ENCODE results near the gene ANXA4.

ANXA4 gene

GRCh38 chr2:69741229-69741574 is 732 bp upstream of the ANXA4 start:
- peaks cover 2% of the 10 kb centered on the region for H3K4me1 ChIP-seq (ENCODE audit: control insufficient read depth, insufficient read depth, low read length)
- peaks cover 7% of the 10 kb centered on the region for H3K27me3 ChIP-seq (ENCODE audit: control insufficient read depth, insufficient read depth, low read length)
- peak overlapping the region; percentile 54 for H3K4me3 ChIP-seq (ENCODE audit: low read depth, low read length)
- no peaks in the 10 kb centered on the region for H3K9me3 ChIP-seq (ENCODE audit: control insufficient read depth, insufficient read depth, low read length)
- H3K36me3 ChIP-seq (ENCODE audit: control insufficient read depth, insufficient read depth, low read length): no peaks in the 10 kb centered on the region
- H3K9ac ChIP-seq (ENCODE audit: low read depth, low read length): peak overlapping the region; percentile 90

- peaks cover 2% of the 10 kb centered on the region for H3K4me1 ChIP-seq (ENCODE audit: control insufficient read depth, insufficient read depth, low read length)
- peak overlapping the region; percentile 54 for H3K4me3 ChIP-seq (ENCODE audit: low read depth, low read length)
- no peaks in the 10 kb centered on the region for H3K36me3 ChIP-seq (ENCODE audit: control insufficient read depth, insufficient read depth, low read length)
- no peaks in the 10 kb centered on the region for H3K9me3 ChIP-seq (ENCODE audit: control insufficient read depth, insufficient read depth, low read length)
- H3K27me3 ChIP-seq (ENCODE audit: control insufficient read depth, insufficient read depth, low read length): peaks cover 7% of the 10 kb centered on the region
- H3K9ac ChIP-seq (ENCODE audit: low read depth, low read length): peak overlapping the region; percentile 90
Measured at GRCh38 chr2:69742322-69742952, 503 bp downstream of the ANXA4 start.

- H3K4me3 ChIP-seq (ENCODE audit: low read depth, low read length): no peak overlapping the region
- H3K9ac ChIP-seq (ENCODE audit: low read depth, low read length): no peak overlapping the region
Measured at GRCh38 chr2:69743847-69744264, 1.9 kb downstream of the ANXA4 start.

GRCh38 chr2:69744456-69744855 is 2.5 kb downstream of the ANXA4 start:
- Histone ChIP-seq H3K4me1 (ENCODE audit: control insufficient read depth, insufficient read depth, low read length) (peaks cover 2% of the 10 kb centered on the region), H3K36me3 (ENCODE audit: control insufficient read depth, insufficient read depth, low read length) (no peaks in the 10 kb centered on the region), H3K27me3 (ENCODE audit: control insufficient read depth, insufficient read depth, low read length) (peaks cover 7% of the 10 kb centered on the region), H3K4me3 (ENCODE audit: low read depth, low read length) (no peak overlapping the region), H3K9me3 (ENCODE audit: control insufficient read depth, insufficient read depth, low read length) (no peaks in the 10 kb centered on the region), H3K9ac (ENCODE audit: low read depth, low read length) (no peak overlapping the region)

More at GRCh38 chr2:69743847-69744264, 1.9 kb downstream of the ANXA4 start:
- Histone ChIP-seq H3K36me3 (ENCODE audit: control insufficient read depth, insufficient read depth, low read length) (no peaks in the 10 kb centered on the region), H3K27me3 (ENCODE audit: control insufficient read depth, insufficient read depth, low read length) (peaks cover 7% of the 10 kb centered on the region), H3K9me3 (ENCODE audit: control insufficient read depth, insufficient read depth, low read length) (no peaks in the 10 kb centered on the region), H3K4me1 (ENCODE audit: control insufficient read depth, insufficient read depth, low read length) (peaks cover 2% of the 10 kb centered on the region)

- Histone ChIP-seq H3K27me3 (ENCODE audit: control insufficient read depth, insufficient read depth, low read length) (peaks cover 7% of the 10 kb centered on the region), H3K9me3 (ENCODE audit: control insufficient read depth, insufficient read depth, low read length) (no peaks in the 10 kb centered on the region), H3K36me3 (ENCODE audit: control insufficient read depth, insufficient read depth, low read length) (no peaks in the 10 kb centered on the region), H3K4me1 (ENCODE audit: control insufficient read depth, insufficient read depth, low read length) (peaks cover 2% of the 10 kb centered on the region), H3K4me3 (ENCODE audit: low read depth, low read length) (no peak overlapping the region), H3K9ac (ENCODE audit: low read depth, low read length) (no peak overlapping the region)
Measured at GRCh38 chr2:69745035-69745434, 3.1 kb downstream of the ANXA4 start.

- no peak overlapping the region for H3K9ac ChIP-seq (ENCODE audit: low read depth, low read length)
- H3K4me3 ChIP-seq (ENCODE audit: low read depth, low read length): no peak overlapping the region
- H3K36me3 ChIP-seq (ENCODE audit: control insufficient read depth, insufficient read depth, low read length): no peaks in the 10 kb centered on the region
- H3K9me3 ChIP-seq (ENCODE audit: control insufficient read depth, insufficient read depth, low read length): no peaks in the 10 kb centered on the region
- no peaks in the 10 kb centered on the region for H3K27me3 ChIP-seq (ENCODE audit: control insufficient read depth, insufficient read depth, low read length)
- H3K4me1 ChIP-seq (ENCODE audit: control insufficient read depth, insufficient read depth, low read length): no peaks in the 10 kb centered on the region
Measured at GRCh38 chr2:69750246-69750645, 8.3 kb downstream of the ANXA4 start.

GRCh38 chr2:69753659-69754363 is 11.9 kb downstream of the ANXA4 start:
- H3K4me3 ChIP-seq (ENCODE audit: low read depth, low read length): no peak overlapping the region
- no peaks in the 10 kb centered on the region for H3K4me1 ChIP-seq (ENCODE audit: control insufficient read depth, insufficient read depth, low read length)
- H3K9me3 ChIP-seq (ENCODE audit: control insufficient read depth, insufficient read depth, low read length): no peaks in the 10 kb centered on the region
- H3K36me3 ChIP-seq (ENCODE audit: control insufficient read depth, insufficient read depth, low read length): no peaks in the 10 kb centered on the region
- no peak overlapping the region for H3K9ac ChIP-seq (ENCODE audit: low read depth, low read length)
- H3K27me3 ChIP-seq (ENCODE audit: control insufficient read depth, insufficient read depth, low read length): no peaks in the 10 kb centered on the region

GRCh38 chr2:69754633-69755032 is 12.7 kb downstream of the ANXA4 start:
- no peak overlapping the region for H3K4me3 ChIP-seq (ENCODE audit: low read depth, low read length)
- H3K27me3 ChIP-seq (ENCODE audit: control insufficient read depth, insufficient read depth, low read length): no peaks in the 10 kb centered on the region
- H3K36me3 ChIP-seq (ENCODE audit: control insufficient read depth, insufficient read depth, low read length): no peaks in the 10 kb centered on the region
- H3K9ac ChIP-seq (ENCODE audit: low read depth, low read length): no peak overlapping the region
- H3K9me3 ChIP-seq (ENCODE audit: control insufficient read depth, insufficient read depth, low read length): no peaks in the 10 kb centered on the region
- H3K4me1 ChIP-seq (ENCODE audit: control insufficient read depth, insufficient read depth, low read length): no peaks in the 10 kb centered on the region

GRCh38 chr2:69755862-69756467 is 14.0 kb downstream of the ANXA4 start:
- Histone ChIP-seq H3K9me3 (ENCODE audit: control insufficient read depth, insufficient read depth, low read length) (no peaks in the 10 kb centered on the region), H3K4me1 (ENCODE audit: control insufficient read depth, insufficient read depth, low read length) (no peaks in the 10 kb centered on the region), H3K27me3 (ENCODE audit: control insufficient read depth, insufficient read depth, low read length) (no peaks in the 10 kb centered on the region), H3K4me3 (ENCODE audit: low read depth, low read length) (no peak overlapping the region), H3K9ac (ENCODE audit: low read depth, low read length) (no peak overlapping the region), H3K36me3 (ENCODE audit: control insufficient read depth, insufficient read depth, low read length) (no peaks in the 10 kb centered on the region)

GRCh38 chr2:69762025-69762424 is 20.1 kb downstream of the ANXA4 start:
- Histone ChIP-seq H3K9me3 (ENCODE audit: control insufficient read depth, insufficient read depth, low read length) (no peaks in the 10 kb centered on the region), H3K4me3 (ENCODE audit: low read depth, low read length) (no peak overlapping the region), H3K4me1 (ENCODE audit: control insufficient read depth, insufficient read depth, low read length) (no peaks in the 10 kb centered on the region), H3K36me3 (ENCODE audit: control insufficient read depth, insufficient read depth, low read length) (no peaks in the 10 kb centered on the region), H3K9ac (ENCODE audit: low read depth, low read length) (no peak overlapping the region), H3K27me3 (ENCODE audit: control insufficient read depth, insufficient read depth, low read length) (no peaks in the 10 kb centered on the region)

- no peaks in the 10 kb centered on the region for H3K9me3 ChIP-seq (ENCODE audit: control insufficient read depth, insufficient read depth, low read length)
- H3K4me3 ChIP-seq (ENCODE audit: low read depth, low read length): no peak overlapping the region
- no peak overlapping the region for H3K9ac ChIP-seq (ENCODE audit: low read depth, low read length)
- H3K36me3 ChIP-seq (ENCODE audit: control insufficient read depth, insufficient read depth, low read length): no peaks in the 10 kb centered on the region
- no peaks in the 10 kb centered on the region for H3K4me1 ChIP-seq (ENCODE audit: control insufficient read depth, insufficient read depth, low read length)
- no peaks in the 10 kb centered on the region for H3K27me3 ChIP-seq (ENCODE audit: control insufficient read depth, insufficient read depth, low read length)
Measured at GRCh38 chr2:69762513-69763494, 20.9 kb downstream of the ANXA4 start.
